C4-2B (cell line): ENCODE measurements around the gene VAMP2.

Source experiments
- H3K27ac ChIP-seq: fragments of 450-650 bp; 2 replicates; pipeline ENCODE4 v1.5.1; 2017
- CTCF ChIP-seq: fragments of 450-650 bp; conservative IDR thresholded peaks from 2 replicates; pipeline ENCODE4 v1.5.1; 2017; ENCODE audit warnings: mild to moderate bottlenecking
- ZFX ChIP-seq: fragments of 450-650 bp; IDR thresholded peaks from 2 replicates; pipeline ENCODE4 v1.6.1; 2017

Gene VAMP2

GRCh38 chr17:8117367-8117979, 45.3 kb downstream of the VAMP2 start:
- H3K27ac ChIP-seq: peak overlapping the region; percentile 73
- no peak for TF ChIP-seq ZFX
- TF ChIP-seq CTCF: no peak

- H3K27ac ChIP-seq: no peak overlapping the region
Measured at GRCh38 chr17:8116776-8117175, 46.0 kb downstream of the VAMP2 start.

GRCh38 chr17:8110907-8111306, 51.8 kb downstream of the VAMP2 start:
- TF ChIP-seq ZFX: no peak
- TF ChIP-seq CTCF: no peak
- H3K27ac ChIP-seq: no peak overlapping the region

More at GRCh38 chr17:8116776-8117175, 46.0 kb downstream of the VAMP2 start:
- TF ChIP-seq ZFX: no peak
- TF ChIP-seq CTCF: no peak

GRCh38 chr17:8110456-8110804, 52.3 kb downstream of the VAMP2 start:
- H3K27ac ChIP-seq: no peak overlapping the region
- TF ChIP-seq CTCF (peak; percentile 58), ZFX (no peak)

GRCh38 chr17:8109661-8110455, 52.9 kb downstream of the VAMP2 start:
- TF ChIP-seq ZFX (no peak), CTCF (peak; percentile 83)
- H3K27ac ChIP-seq: no peak overlapping the region
